Vagina (tissue), 2 donors: ENCODE results near the gene BLACAT1.

ENCODE experiments used
- CTCF ChIP-seq, 3 experiments: fragments of 450-650 bp in 2 of 3; fragments of 200-600 bp in 1 of 3; sonication (generic) in 1 of 3; IDR thresholded peaks; one replicate each; pipeline ENCODE4 v1.5.1; 2017 to 2019; ENCODE audit warnings: antibody characterized with exemption in 3 of 3, mild to moderate bottlenecking in 2 of 3, moderate library complexity in 2 of 3
- POLR2A ChIP-seq, 2 donors: fragments of 450-650 bp; IDR thresholded peaks; one replicate each; pipeline ENCODE4 v1.6.1; 2017; ENCODE audit warnings: antibody characterized with exemption in 2 of 2, mild to moderate bottlenecking in 2 of 2, moderate library complexity in 2 of 2
- POLR2AphosphoS5 ChIP-seq, 2 donors: sonication (generic); formaldehyde crosslinking; IDR thresholded peaks; one replicate each; pipeline ENCODE4 v1.9.0; 2017; ENCODE audit warnings: antibody characterized with exemption in 2 of 2, mild to moderate bottlenecking in 2 of 2, low read depth in 1 of 2; ENCODE audit not compliant: insufficient read depth in 1 of 2

DNA sequence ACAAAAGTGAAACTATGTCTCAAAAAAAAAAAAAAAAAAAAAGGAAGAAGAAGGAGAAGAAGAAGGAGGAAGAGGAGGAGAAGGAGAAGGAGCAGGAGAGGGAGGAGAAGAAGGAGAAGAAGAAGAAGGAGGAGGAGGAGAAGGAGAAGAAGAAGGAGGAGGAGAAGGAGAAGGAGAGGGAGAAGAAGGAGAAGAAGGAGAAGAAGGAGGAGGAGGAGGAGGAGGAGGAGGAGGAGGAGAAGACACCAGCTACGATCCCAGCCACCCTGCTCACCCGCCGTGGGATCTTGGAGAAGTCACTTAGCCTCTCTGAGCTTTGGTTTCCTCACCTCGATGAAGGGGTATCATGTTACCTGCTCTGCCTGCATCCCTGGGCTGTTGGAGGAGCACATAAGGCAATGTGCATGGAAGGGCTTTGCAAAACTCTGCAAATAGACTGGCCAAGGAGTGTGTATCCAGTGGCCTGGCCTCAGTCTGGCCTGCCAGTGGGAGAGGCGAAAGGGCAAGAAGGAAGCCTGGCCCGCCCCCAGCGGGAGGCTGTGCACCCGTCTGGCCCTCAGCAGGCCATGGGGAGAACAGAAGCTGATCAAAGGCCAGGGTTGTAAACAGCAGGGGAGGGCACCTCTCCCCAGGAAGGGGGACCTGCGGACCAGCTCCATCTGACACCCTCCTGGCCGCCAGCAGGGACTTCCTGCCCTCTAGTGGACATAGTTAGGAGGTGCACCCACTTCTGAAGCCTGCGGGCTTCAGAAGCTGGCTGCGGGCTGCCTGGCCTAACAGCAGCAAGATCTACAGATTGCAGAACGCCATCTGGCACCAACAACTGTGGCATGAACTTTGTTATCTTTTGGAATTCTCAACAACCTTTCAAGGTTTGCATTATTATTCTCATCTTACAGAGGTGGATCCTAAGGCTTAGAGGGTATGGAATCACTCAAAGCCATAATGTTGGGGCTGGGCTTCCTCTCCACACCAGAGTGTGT is 29.4 kb upstream of the BLACAT1 start:
- TF ChIP-seq CTCF (IDR thresholded peaks at IDR 0.05) (peak; percentile 68 to 86 (median 76)), POLR2AphosphoS5 (IDR thresholded peaks at IDR 0.05; ENCODE audit: insufficient read depth in 1 of 2, low read depth in 1 of 2) (no peak), POLR2A (IDR thresholded peaks at IDR 0.05) (no peak)
